ENCODE data around the gene CTNND2. TPM values are rescaled to one million over a fixed set of nuclear protein-coding genes. Genes with fewer than 3 reads are reported as not detected.
A peak's percentile ranks its signal among the peaks of the same experiment; 100 is the strongest.

The CTNND2 gene
- total RNA-seq, 1 experiment from 2014 or later: not detected

DNA sequence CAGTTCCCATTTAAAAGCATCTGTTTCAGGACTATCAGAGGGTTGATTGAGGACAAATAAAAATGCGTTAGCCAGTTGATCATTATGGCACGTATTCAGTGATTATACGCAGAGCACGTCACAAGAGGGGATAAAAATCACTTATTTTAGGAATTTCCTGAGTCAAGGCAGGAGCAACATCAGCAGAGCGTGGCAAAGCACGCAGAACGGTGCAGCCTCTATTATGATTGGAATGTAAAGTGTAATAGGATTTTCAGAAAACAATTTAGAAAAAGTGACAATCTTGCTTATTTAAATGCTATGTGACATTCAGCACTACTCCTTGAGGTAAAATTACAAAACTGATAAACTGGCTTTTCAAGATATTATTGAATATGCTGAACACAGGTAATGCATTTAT lies 729.7 kb downstream of the CTNND2 start:
- DNase-seq (ENCODE audit: low read depth): no peak

DNA sequence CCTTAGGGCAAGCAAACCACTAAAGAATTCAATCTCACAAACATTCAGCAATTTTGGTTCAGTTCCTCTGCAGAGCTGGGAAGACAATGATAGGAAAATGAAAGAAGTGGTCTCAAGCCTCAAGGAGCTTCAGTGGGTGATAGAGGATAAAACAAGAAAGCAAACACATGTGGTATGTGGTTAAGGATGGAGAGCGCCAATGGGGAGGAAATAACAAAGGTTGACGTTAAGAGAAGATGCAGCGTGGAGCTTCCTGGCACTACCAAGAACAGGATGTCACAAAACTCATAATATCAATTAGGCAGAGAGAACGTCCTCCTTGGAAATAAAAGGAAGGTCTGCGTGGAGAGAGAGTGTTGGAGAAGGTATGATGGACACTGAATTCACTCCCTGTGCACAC lies 731.8 kb downstream of the CTNND2 start:
- no peak for DNase-seq (ENCODE audit: low read depth)

GRCh38 chr5:11171236-11171635 lies 733.0 kb downstream of the CTNND2 start:
- DNase-seq (ENCODE audit: low read depth): no peak

DNA sequence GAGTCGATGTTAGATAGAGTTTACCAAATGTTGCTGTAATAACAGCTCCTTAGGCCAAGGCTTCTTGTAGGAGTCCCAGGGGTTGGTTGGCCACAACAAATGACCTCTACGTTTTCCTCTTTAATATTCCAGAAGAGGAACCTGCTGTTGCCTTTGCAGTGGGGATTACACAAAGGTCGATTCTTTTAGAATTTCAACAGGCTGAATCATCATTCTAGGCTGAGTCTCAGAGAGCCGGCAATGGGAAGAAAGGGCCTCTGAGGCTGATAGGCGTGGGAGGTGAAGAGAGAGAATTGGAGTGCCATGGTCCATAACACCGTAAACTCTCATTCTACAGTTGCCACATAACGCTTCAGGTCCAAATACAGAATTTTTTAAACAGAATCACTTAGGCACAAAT lies 737.3 kb downstream of the CTNND2 start:
- peak; percentile 1 for DNase-seq (ENCODE audit: low read depth)

GRCh38 chr5:11164531-11165294 lies 739.5 kb downstream of the CTNND2 start:
- no peak for DNase-seq (ENCODE audit: low read depth)

DNA sequence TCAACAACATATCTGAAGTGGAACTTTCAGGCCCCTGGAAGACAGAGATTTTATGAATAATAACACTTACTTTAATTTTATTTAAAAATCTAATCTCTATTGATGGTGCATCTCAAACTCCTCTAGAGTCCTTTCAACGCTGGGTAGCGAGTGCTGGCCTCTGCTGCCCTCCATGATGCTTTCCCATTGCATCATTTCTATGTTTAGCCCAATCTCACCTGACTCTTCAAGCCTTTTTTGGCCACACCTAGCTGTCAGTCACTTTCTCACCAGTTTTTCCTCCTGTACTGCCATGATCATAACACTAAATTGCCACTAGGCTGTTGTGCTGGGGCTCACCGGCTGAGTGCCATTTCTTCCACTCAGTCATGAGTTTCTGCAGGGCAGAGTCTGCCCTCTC lies 747.1 kb downstream of the CTNND2 start:
- no peak for DNase-seq (ENCODE audit: low read depth)

DNA sequence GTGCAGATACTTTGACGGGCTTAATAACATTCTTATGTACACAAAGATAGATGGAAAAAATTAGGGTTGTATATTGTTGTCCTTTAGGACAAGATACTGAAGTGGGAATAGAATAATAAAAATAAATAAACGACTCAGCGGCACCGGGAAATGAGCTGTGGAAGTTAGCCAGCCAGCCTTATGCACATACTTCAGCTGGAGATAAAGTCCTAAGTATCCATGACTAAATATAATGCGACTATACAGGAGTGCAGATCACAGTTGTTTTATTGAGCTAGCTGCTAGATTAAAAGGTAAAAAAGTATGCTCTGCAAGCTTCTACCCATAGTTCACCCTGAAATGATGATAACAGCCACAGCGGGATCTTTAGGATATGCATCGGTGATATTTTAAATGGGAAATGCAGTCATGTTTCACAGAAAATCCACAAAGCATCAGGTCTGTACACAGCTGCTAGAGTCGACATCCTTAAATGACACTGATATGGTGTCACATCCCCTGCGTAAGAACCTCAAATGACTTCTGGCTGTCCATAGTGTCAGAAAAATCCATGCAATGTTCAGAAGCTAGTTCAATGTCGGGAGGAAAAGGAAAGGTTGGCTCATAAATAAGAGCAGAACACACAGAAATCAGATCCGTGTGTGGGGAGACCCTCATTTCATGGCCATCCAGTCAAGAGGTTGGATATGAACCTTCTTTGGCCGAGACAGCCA lies 750.4 kb downstream of the CTNND2 start:
- no peak for DNase-seq (ENCODE audit: low read depth)

DNA sequence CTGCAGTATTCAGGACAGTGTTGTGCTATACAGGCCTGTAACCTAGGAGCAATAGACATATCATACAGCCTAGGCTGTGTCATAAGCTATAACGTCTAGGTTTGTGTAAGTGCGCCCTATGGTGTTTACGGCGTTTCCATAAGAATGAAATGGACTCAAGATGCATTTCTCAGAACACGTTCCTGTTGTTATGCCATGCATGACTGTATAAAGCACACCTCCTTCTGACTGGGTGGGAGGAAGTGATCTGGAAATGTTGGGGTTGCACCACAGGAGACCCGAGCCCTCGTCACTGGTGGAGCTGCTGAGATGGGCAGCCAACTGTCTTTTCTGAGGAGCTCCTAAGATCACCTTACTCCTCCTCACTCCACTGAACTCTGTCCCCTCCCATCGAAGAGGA lies 751.9 kb downstream of the CTNND2 start:
- no peak for DNase-seq (ENCODE audit: low read depth)

DNA sequence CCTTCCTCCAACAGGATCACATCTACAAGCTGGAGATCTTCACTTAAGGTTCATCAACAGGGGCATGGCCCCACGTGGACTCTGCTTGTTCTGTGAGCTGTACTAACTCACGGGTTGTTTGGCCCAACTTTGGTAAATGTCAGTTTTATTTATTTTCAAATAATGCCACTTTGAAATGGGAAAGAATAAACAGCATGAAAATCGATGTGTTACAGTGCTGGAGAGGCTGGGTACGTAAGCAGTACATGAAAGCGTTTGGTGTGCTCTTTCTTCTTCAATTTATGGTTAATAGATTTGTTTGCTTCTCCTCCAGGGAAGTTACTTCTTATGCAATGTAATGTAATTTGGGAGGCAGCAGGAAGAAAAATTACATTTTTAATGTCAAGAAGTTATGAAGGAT lies 753.3 kb downstream of the CTNND2 start:
- DNase-seq (ENCODE audit: low read depth): no peak

- DNase-seq (ENCODE audit: low read depth): no peak
These were observed 755.3 kb downstream of the CTNND2 start for GRCh38 chr5:11148810-11149539.

DNA sequence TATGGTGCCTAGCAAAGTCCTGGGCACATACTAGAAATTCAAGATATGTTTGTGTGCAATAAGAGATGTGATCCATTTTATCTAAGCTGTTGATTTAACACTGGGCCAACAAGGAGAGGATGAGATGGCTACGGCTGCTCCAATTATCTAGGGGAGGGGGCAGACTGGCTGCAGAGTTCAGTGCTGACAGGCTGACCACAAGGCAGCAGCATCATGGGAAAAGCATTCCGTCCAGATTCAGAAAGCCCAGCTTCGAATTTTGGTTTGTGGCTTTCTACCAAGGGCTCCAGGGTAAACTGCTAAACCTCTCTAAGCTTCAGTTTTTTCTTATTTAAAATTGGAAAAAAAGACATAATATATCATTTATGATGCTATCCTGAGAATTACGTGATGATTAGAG lies 758.1 kb downstream of the CTNND2 start:
- DNase-seq (ENCODE audit: low read depth): peak; percentile 6

- DNase-seq (ENCODE audit: low read depth): no peak
These were observed 760.6 kb downstream of the CTNND2 start for GRCh38 chr5:11143456-11144267.

DNA sequence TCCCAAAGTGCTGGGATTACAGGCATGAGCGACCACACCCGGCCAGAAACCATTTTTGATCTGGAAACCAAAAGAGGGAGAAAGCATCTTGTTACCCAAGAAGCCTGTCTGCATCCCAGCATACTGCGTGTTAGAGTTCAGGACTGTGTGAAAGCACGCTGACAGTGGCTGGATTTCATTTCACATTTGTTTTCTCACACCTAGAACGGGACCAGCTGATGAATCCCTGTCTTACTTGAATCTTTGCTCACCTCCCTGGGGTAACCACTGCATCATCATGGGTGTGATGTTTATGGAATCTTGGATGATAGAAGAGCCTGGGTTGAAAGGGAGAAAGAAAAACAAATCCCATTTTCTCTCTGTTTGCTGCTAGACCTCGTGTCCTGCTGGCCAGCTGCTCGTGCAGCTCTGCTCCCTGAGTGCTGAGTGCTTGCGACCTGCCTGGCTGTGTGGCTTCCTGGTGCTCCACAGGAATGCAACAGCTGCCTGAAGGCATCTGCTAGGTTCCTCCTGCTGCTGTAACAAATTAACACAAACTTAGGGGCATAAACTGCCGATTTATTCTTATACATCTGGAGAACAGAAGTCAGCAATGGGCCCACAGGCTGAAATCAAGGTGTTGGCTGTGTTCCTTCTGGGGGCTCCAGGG lies 764.9 kb downstream of the CTNND2 start:
- DNase-seq (ENCODE audit: low read depth): peak; percentile 63

DNA sequence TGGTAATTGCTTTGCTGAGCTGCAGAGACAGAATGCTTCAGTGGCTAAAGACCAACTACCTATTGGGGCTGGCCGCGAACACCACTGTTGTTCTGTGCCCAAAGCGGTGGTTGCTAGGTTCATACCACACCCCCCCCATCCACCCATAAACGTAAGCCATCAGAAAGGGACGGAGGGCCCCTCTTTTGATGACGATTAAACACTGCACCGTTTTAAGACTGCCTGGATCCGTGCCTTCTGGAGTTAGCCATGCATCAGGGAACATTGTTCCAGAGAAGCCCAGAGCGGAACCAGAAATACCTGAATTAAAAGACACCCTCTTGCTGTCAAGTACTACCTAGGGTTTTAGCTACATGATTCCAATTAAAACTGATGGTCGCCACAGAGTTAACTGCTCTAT lies 774.1 kb downstream of the CTNND2 start:
- no peak for DNase-seq (ENCODE audit: low read depth)

- no peak for DNase-seq (ENCODE audit: low read depth)
These were observed 776.2 kb downstream of the CTNND2 start for GRCh38 chr5:11128021-11128420.

GRCh38 chr5:11126844-11127243 lies 777.4 kb downstream of the CTNND2 start:
- no peak for DNase-seq (ENCODE audit: low read depth)

GRCh38 chr5:11121885-11122284 lies 782.4 kb downstream of the CTNND2 start:
- DNase-seq (ENCODE audit: low read depth): no peak

GRCh38 chr5:11110128-11110527 lies 794.1 kb downstream of the CTNND2 start:
- no peak for DNase-seq (ENCODE audit: low read depth)

DNA sequence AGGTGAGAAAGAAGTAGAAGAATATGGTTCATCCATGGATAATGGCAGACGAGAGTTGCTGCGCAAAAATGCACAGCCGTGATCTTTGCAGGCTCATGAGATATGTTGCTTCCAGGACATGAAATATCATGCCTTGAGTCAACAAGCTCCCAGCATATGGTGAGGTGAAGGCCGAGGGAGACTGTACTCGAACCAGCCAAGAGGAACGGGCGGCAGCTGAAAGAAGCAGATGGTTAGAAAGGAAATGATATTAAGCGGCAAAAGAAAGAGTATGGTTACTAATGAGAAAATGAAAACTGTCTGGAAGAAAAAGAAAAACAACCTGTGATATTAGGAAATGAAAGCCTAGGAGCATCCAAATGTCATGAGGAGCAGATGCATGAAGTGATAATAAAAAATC lies 798.5 kb downstream of the CTNND2 start:
- no peak for DNase-seq (ENCODE audit: low read depth)

DNA sequence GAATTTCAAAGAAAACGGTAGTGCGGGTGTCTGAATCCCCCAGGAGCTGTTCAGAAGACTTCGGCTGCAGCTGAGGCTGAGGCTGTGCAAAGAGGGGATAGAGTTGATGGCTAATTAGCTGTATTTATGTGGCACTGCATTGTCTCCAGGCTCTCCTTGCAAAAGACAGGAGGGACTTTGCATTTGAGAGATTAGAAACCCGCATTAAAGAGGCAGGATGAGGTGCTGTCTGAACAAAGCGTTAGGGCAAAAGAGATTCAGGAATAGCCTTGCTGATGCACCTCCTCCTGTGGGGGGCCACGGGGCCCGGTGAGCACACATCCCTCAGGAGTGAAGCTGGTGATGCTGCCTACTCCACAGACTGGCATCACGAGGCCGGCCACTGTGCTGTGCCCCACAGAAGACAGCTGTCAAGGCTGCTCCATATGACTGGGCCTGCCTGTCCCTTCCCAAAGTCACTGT lies 799.6 kb downstream of the CTNND2 start:
- no peak for DNase-seq (ENCODE audit: low read depth)

DNA sequence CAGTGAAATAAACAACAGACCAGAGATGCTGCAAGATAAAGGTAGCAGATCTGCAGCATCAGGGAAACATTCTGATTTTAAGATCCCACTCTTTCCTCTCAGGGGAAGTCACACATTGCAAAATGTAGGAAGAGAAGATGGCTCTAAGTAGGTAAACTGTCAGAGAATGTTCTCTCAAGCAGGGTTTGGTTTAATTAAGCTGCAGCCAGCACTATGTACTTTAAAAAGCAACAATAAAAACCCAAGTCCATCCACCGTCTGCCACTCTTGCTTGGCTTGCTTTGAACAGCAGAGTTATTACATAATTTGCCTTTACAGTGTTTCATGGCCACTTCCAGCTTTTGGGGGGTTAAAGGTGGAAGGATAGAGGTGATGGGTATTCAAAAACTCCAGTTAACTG lies 800.0 kb downstream of the CTNND2 start:
- no peak for DNase-seq (ENCODE audit: low read depth)

All from RPMI7951 (cell line).